Measurements from ENCODE around the gene RPL13A.
"Not testable (repeated sequence)": the region's sequence is repeated elsewhere in the genome, so short reads cannot be mapped to it uniquely, and the experiment has no call there.

Gene RPL13A

GRCh38 chr19:49472936-49473335 is 14.5 kb upstream of the RPL13A start:
- Histone ChIP-seq H3K9me2 (replicated peaks; ENCODE audit: insufficient read depth, low read length) (no peaks in the 10 kb centered on the region), H3K27me3 (replicated peaks; ENCODE audit: insufficient read depth, low read length) (no peaks in the 10 kb centered on the region), H3K9me3 (replicated peaks; ENCODE audit: insufficient read depth, low read length) (no peaks in the 10 kb centered on the region), H3K27ac (ENCODE audit: low read length) (no peak overlapping the region), H3K36me3 (replicated peaks; ENCODE audit: insufficient read depth, low read length) (no peaks in the 10 kb centered on the region), H3K4me2 (ENCODE audit: low read depth, low read length) (no peak overlapping the region), H3K4me1 (ENCODE audit: low read length) (peaks cover 15% of the 10 kb centered on the region), H4K20me1 (ENCODE audit: insufficient read depth, low read length) (no peaks in the 10 kb centered on the region), H3K4me3 (ENCODE audit: low read length) (no peak overlapping the region), H3F3A (ENCODE audit: insufficient read depth, low read length) (0 out of 2 replicates have a peak, but pooled peaks cover 5% of the 10 kb centered on the region), H3K9ac (ENCODE audit: low read length) (no peak overlapping the region), H3K79me2 (ENCODE audit: low read length) (peaks cover 4% of the 10 kb centered on the region), H2AFZ (ENCODE audit: low read length) (no peak overlapping the region)
- TF ChIP-seq EZH2 (optimal IDR thresholded peaks at IDR 0.05; ENCODE audit: low read depth, low read length) (no peak), EZH2phosphoT487 (IDR thresholded peaks at IDR 0.05; ENCODE audit: low read length) (no peak)
- TF ChIP-seq, protein P1, sequence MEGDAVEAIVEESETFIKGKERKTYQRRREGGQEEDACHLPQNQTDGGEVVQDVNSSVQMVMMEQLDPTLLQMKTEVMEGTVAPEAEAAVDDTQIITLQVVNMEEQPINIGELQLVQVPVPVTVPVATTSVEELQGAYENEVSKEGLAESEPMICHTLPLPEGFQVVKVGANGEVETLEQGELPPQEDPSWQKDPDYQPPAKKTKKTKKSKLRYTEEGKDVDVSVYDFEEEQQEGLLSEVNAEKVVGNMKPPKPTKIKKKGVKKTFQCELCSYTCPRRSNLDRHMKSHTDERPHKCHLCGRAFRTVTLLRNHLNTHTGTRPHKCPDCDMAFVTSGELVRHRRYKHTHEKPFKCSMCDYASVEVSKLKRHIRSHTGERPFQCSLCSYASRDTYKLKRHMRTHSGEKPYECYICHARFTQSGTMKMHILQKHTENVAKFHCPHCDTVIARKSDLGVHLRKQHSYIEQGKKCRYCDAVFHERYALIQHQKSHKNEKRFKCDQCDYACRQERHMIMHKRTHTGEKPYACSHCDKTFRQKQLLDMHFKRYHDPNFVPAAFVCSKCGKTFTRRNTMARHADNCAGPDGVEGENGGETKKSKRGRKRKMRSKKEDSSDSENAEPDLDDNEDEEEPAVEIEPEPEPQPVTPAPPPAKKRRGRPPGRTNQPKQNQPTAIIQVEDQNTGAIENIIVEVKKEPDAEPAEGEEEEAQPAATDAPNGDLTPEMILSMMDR (IDR thresholded peaks at IDR 0.05; ENCODE audit: low read length), result no peak
- DNase-seq, result no peak

DNA sequence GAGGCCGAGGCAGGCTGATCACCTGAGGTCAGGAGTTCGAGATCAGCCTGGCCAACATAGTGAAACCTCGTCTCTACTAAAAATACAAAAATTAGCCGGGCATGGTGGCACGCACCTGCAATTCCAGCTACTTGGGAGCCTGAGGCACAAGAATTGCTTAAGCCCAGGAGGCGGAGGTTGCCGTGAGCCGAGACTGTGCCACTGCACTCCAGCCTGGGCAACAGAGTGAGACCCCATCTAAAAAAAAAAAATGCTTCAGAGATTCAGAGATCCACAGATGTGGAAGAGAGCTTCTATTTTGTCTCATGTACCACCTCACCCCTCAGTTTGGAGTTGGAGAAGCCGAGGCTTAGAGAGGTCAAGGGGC is 13.9 kb upstream of the RPL13A start:
- not testable (repeated sequence) for H4K20me1 ChIP-seq (ENCODE audit: insufficient read depth, low read length); DNase-seq; H3K79me2 ChIP-seq (ENCODE audit: low read length); H3K9me3 ChIP-seq (replicated peaks; ENCODE audit: insufficient read depth, low read length); H3K36me3 ChIP-seq (replicated peaks; ENCODE audit: insufficient read depth, low read length); H3K27me3 ChIP-seq (replicated peaks; ENCODE audit: insufficient read depth, low read length); H3F3A ChIP-seq (ENCODE audit: insufficient read depth, low read length); H3K9me2 ChIP-seq (replicated peaks; ENCODE audit: insufficient read depth, low read length)
- Histone ChIP-seq H3K9ac (ENCODE audit: low read length) (peak overlapping the region; percentile 85), H2AFZ (ENCODE audit: low read length) (peak overlapping the region; percentile 95), H3K27ac (ENCODE audit: low read length) (peak overlapping the region; percentile 51; the same call in 1 of the 2 replicates), H3K4me2 (ENCODE audit: low read depth, low read length) (peak overlapping the region; percentile 96), H3K4me3 (ENCODE audit: low read length) (peak overlapping the region; percentile 82), H3K4me1 (ENCODE audit: low read length) (peaks cover 12% of the 10 kb centered on the region)

DNA sequence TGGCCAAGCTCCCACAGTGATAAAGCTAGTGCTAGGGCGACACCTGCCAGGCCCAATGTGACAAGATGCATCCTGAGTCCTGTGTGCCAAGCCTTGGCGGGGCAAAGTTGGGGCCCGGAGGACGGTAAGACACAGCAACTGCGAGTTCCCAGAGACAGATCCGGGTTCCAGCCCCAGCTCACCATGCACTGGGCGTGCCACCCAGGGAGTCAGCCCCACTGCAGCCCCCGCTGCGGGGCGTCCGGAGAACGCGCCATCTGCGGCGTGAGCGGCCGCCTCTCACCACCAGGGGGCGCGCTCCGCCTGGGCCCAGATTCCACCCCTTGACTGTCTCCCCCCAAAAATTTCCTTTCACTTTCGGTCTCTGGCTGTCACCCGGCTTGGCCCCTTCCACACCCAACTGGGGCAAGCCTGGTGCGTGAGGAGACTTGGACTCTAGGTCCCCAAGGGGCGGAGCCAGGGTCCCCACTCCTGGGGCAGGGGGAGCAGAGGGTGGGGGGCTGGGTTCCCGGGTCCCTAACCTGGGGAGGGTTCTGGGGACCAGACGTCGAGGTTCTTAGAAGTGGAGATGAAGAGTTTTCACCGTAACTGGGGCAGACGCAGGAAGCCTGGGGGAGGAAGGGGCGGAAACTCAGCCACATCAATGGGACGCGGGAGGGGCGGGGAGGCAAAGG is 13.4 kb upstream of the RPL13A start, which contains the start of gene FLT3LG:
Gene FLT3LG (plus strand): TSS at position 348 of the 674 bp plus-strand sequence. CDS start 425 bp downstream, outside the sequence.
- Histone ChIP-seq H3K4me1 (ENCODE audit: low read length) (peaks cover 7% of the 10 kb centered on the region), H3K27me3 (replicated peaks; ENCODE audit: insufficient read depth, low read length) (no peaks in the 10 kb centered on the region), H3K4me3 (ENCODE audit: low read length) (peak within 1 kb of the TSS; percentile 82), H3K27ac (ENCODE audit: low read length) (peak within 1 kb of the TSS; percentile 51; the same call in 1 of the 2 replicates), H3K9ac (ENCODE audit: low read length) (peak within 1 kb of the TSS; percentile 85), H3K9me3 (replicated peaks; ENCODE audit: insufficient read depth, low read length) (no peaks in the 10 kb centered on the region), H2AFZ (ENCODE audit: low read length) (peak within 1 kb of the TSS; percentile 95), H4K20me1 (ENCODE audit: insufficient read depth, low read length) (no peaks in the 10 kb centered on the region), H3K79me2 (ENCODE audit: low read length) (peaks cover 4% of the 10 kb centered on the region), H3K4me2 (ENCODE audit: low read depth, low read length) (peak within 1 kb of the TSS; percentile 96), H3K9me2 (replicated peaks; ENCODE audit: insufficient read depth, low read length) (no peaks in the 10 kb centered on the region), H3K36me3 (replicated peaks; ENCODE audit: insufficient read depth, low read length) (no peaks in the 10 kb centered on the region), H3F3A (ENCODE audit: insufficient read depth, low read length) (0 out of 2 replicates have a peak, but pooled peaks cover 5% of the 10 kb centered on the region)
- peak; percentile 92 for DNase-seq
- TF ChIP-seq, protein P1 (IDR thresholded peaks at IDR 0.05; ENCODE audit: low read length), result peak; percentile 99
- TF ChIP-seq EZH2 (optimal IDR thresholded peaks at IDR 0.05; ENCODE audit: low read depth, low read length), result no peak
- TF ChIP-seq EZH2phosphoT487 (IDR thresholded peaks at IDR 0.05; ENCODE audit: low read length), result no peak

GRCh38 chr19:49474542-49474924 is 12.9 kb upstream of the RPL13A start:
- TF ChIP-seq EZH2phosphoT487 (IDR thresholded peaks at IDR 0.05; ENCODE audit: low read length), result no peak
- TF ChIP-seq EZH2 (optimal IDR thresholded peaks at IDR 0.05; ENCODE audit: low read depth, low read length), result no peak
- TF ChIP-seq, protein P1 (IDR thresholded peaks at IDR 0.05; ENCODE audit: low read length), result no peak

More at GRCh38 chr19:49474542-49474924, 12.9 kb upstream of the RPL13A start:
- peaks cover 7% of the 10 kb centered on the region for H3K4me1 ChIP-seq (ENCODE audit: low read length)
- peak overlapping the region; percentile 96 for H3K4me2 ChIP-seq (ENCODE audit: low read depth, low read length)
- peak overlapping the region; percentile 82 for H3K4me3 ChIP-seq (ENCODE audit: low read length)
- H3F3A ChIP-seq (ENCODE audit: insufficient read depth, low read length), result 0 out of 2 replicates have a peak, but pooled peaks cover 5% of the 10 kb centered on the region
- no peaks in the 10 kb centered on the region for H3K9me3 ChIP-seq (replicated peaks; ENCODE audit: insufficient read depth, low read length)
- peak overlapping the region; percentile 95 for H2AFZ ChIP-seq (ENCODE audit: low read length)
- H3K27me3 ChIP-seq (replicated peaks; ENCODE audit: insufficient read depth, low read length), result no peaks in the 10 kb centered on the region
- H3K9me2 ChIP-seq (replicated peaks; ENCODE audit: insufficient read depth, low read length), result no peaks in the 10 kb centered on the region
- H4K20me1 ChIP-seq (ENCODE audit: insufficient read depth, low read length), result no peaks in the 10 kb centered on the region
- peaks cover 4% of the 10 kb centered on the region for H3K79me2 ChIP-seq (ENCODE audit: low read length)
- peak overlapping the region; percentile 51; the same call in 1 of the 2 replicates for H3K27ac ChIP-seq (ENCODE audit: low read length)
- no peaks in the 10 kb centered on the region for H3K36me3 ChIP-seq (replicated peaks; ENCODE audit: insufficient read depth, low read length)
- H3K9ac ChIP-seq (ENCODE audit: low read length), result peak overlapping the region; percentile 85
- no peak for DNase-seq
